H1 (cell line): Measurements from ENCODE around the gene ANXA2. TPM values are rescaled to one million over a fixed set of nuclear protein-coding genes. Genes with fewer than 3 reads are reported as not detected.
A peak's percentile ranks its signal among the peaks of the same experiment; 100 is the strongest.

Experiments
- CTCF ChIA-PET: fragments of 300-600 bp; sonication (Branson Sonifier 250); formaldehyde crosslinking; loops from one replicate; lab custom pipeline; 2021; ENCODE audit not compliant: partially characterized antibody; lab: Charles Lee
- POLR2A ChIA-PET: fragments of 300-600 bp; sonication (Branson Sonifier 250); formaldehyde crosslinking; loops from one replicate; lab custom pipeline; 2021; ENCODE audit warnings: inconsistent platforms; ENCODE audit not compliant: partially characterized antibody; lab: Charles Lee
- DNase-seq, 2 experiments: peaks; one replicate each; pipeline versions ENCODE4 v3.0.0 to v3.0.0-alpha.2; 2010 to 2022; ENCODE audit warnings: low spot score in 2 of 2, low read depth in 1 of 2, mixed read lengths in 1 of 2
- FAIRE-seq: peaks from 2 replicates; lab custom pipeline; 2011; peaks lifted over from hg19 to GRCh38; lab: Jason Lieb, UNC
- H2AFZ ChIP-seq: 2 replicates; pipeline ENCODE4 v1.8.1; 2012; ENCODE audit warnings: low read length, inconsistent platforms
- H2AK5ac ChIP-seq: 2 replicates; pipeline ENCODE4 v1.6.1; 2013; ENCODE audit warnings: low read depth, low read length
- H2BK120ac ChIP-seq: replicated peaks from 2 replicates; pipeline ENCODE3; 2013; ENCODE audit warnings: low read depth, low read length, inconsistent platforms
- H2BK12ac ChIP-seq: 2 replicates; pipeline ENCODE4 v1.6.1; 2013; ENCODE audit warnings: low read depth, low read length
- H2BK15ac ChIP-seq: 2 replicates; pipeline ENCODE4 v1.6.1; 2013; ENCODE audit warnings: low read length
- H2BK20ac ChIP-seq: 2 replicates; pipeline ENCODE4 v1.6.1; 2013; ENCODE audit warnings: low read length
- H2BK5ac ChIP-seq: 2 replicates; pipeline ENCODE4 v1.6.1; 2013; ENCODE audit warnings: low read depth, low read length
- H3K14ac ChIP-seq: 2 replicates; pipeline ENCODE4 v1.6.1; 2013; ENCODE audit warnings: inconsistent platforms; ENCODE audit not compliant: insufficient read length
- H3K18ac ChIP-seq: 2 replicates; pipeline ENCODE4 v1.6.1; 2013; ENCODE audit warnings: low read length; ENCODE audit errors: extremely low read depth
- H3K23ac ChIP-seq: 2 replicates; pipeline ENCODE4 v1.6.1; 2013; ENCODE audit warnings: inconsistent platforms; ENCODE audit not compliant: insufficient read length
- H3K23me2 ChIP-seq: 2 replicates; pipeline ENCODE4 v1.6.1; 2013; ENCODE audit warnings: low read depth, low read length
- H3K27ac ChIP-seq: 2 replicates; pipeline ENCODE4 v1.6.1; 2011; ENCODE audit warnings: low read depth, low read length, inconsistent platforms
- H3K27me3 ChIP-seq, 4 experiments: replicated peaks in 1 of 4; 1 replicate in 1 of 4; 2 replicates in 3 of 4; pipeline versions ENCODE4 v1.6.1 to v1.8.1; 2011 to 2013; ENCODE audit warnings: low read length in 3 of 4, mild to moderate bottlenecking in 3 of 4, inconsistent platforms in 2 of 4, mixed read lengths in 2 of 4, moderate library complexity in 1 of 4; ENCODE audit not compliant: control insufficient read depth in 3 of 4, insufficient read depth in 3 of 4; ENCODE audit errors: extremely low read depth in 1 of 4
- H3K36me3 ChIP-seq, 4 experiments: 2 replicates each; pipeline versions ENCODE4 v1.6.1 to v1.8.1; 2011 to 2013; ENCODE audit warnings: mild to moderate bottlenecking in 4 of 4, low read length in 3 of 4, moderate library complexity in 2 of 4, control low read depth in 1 of 4, inconsistent platforms in 1 of 4; ENCODE audit not compliant: insufficient read depth in 4 of 4, control insufficient read depth in 2 of 4
- H3K4ac ChIP-seq: replicated peaks from 2 replicates; pipeline ENCODE3; 2013; ENCODE audit warnings: low read length, low read depth, mixed read lengths, inconsistent platforms; ENCODE audit not compliant: insufficient read length
- H3K4me1 ChIP-seq, 4 experiments: replicated peaks in 1 of 4; 1 replicate in 1 of 4; 2 replicates in 3 of 4; pipeline versions ENCODE4 v1.6.1 to v1.8.1; 2011 to 2013; ENCODE audit warnings: low read length in 3 of 4, inconsistent platforms in 2 of 4, mixed read lengths in 1 of 4; ENCODE audit not compliant: insufficient read depth in 4 of 4, control insufficient read depth in 3 of 4
- H3K4me2 ChIP-seq, 2 experiments: 2 replicates each; pipeline versions ENCODE4 v1.6.1 to v1.8.1; 2011 to 2013; ENCODE audit warnings: low read depth in 2 of 2, low read length in 2 of 2, control low read depth in 1 of 2, inconsistent platforms in 1 of 2, mild to moderate bottlenecking in 1 of 2; ENCODE audit not compliant: insufficient read depth in 1 of 2
- H3K4me3 ChIP-seq, 4 experiments: fragments of 200-600, 300-600 bp in 1 of 4; sonication (generic), shearing (Covaris generic), sonication (Bioruptor Twin) in 1 of 4; 2 replicates each; pipeline versions ENCODE4 v1.5.1 to v1.8.1; 2011 to 2016; ENCODE audit warnings: low read length in 4 of 4, low read depth in 3 of 4, control low read depth in 2 of 4, inconsistent platforms in 2 of 4, mild to moderate bottlenecking in 2 of 4, mixed read lengths in 1 of 4, moderate library complexity in 1 of 4; ENCODE audit not compliant: insufficient read depth in 2 of 4; ENCODE audit errors: extremely low read depth in 1 of 4
- H3K56ac ChIP-seq: replicated peaks from 2 replicates; pipeline ENCODE3; 2013; ENCODE audit warnings: low read depth, mild to moderate bottlenecking, mixed read lengths, low read length, inconsistent platforms; ENCODE audit not compliant: insufficient read length
- H3K79me1 ChIP-seq: 2 replicates; pipeline ENCODE4 v1.6.1; 2013; ENCODE audit warnings: low read depth, low read length, control low read depth
- H3K79me2 ChIP-seq, 2 experiments: 2 replicates each; pipeline versions ENCODE4 v1.6.1 to v1.8.1; 2012 to 2013; ENCODE audit warnings: low read length in 2 of 2, mild to moderate bottlenecking in 2 of 2, inconsistent platforms in 1 of 2; ENCODE audit not compliant: insufficient read depth in 2 of 2, control insufficient read depth in 1 of 2
- H3K9ac ChIP-seq, 4 experiments: replicated peaks in 1 of 4; 1 replicate in 1 of 4; 2 replicates in 3 of 4; pipeline versions ENCODE4 v1.6.1 to v1.8.1; 2011 to 2013; ENCODE audit warnings: low read depth in 3 of 4, low read length in 3 of 4, control low read depth in 2 of 4, mild to moderate bottlenecking in 2 of 4, moderate library complexity in 2 of 4, inconsistent platforms in 1 of 4; ENCODE audit errors: extremely low read depth in 1 of 4
- H3K9me3 ChIP-seq, 2 experiments: 2 replicates each; pipeline versions ENCODE4 v1.6.1 to v1.8.1; 2012 to 2013; ENCODE audit warnings: mild to moderate bottlenecking in 2 of 2, moderate library complexity in 2 of 2, control low read depth in 1 of 2, inconsistent platforms in 1 of 2, low read depth in 1 of 2, low read length in 1 of 2, mixed read lengths in 1 of 2; ENCODE audit not compliant: insufficient read depth in 2 of 2
- H4K20me1 ChIP-seq, 2 experiments: replicated peaks in 1 of 2; 2 replicates each; pipeline versions ENCODE3 to v1.8.1; 2011 to 2013; ENCODE audit warnings: inconsistent platforms in 2 of 2, low read length in 2 of 2, mild to moderate bottlenecking in 1 of 2; ENCODE audit not compliant: insufficient read depth in 2 of 2, control insufficient read depth in 1 of 2
- H4K5ac ChIP-seq: 2 replicates; pipeline ENCODE4 v1.6.1; 2013; ENCODE audit warnings: low read length, low read depth, mixed read lengths, inconsistent platforms; ENCODE audit not compliant: insufficient read length
- H4K8ac ChIP-seq: 2 replicates; pipeline ENCODE4 v1.8.0; 2013; ENCODE audit warnings: mild to moderate bottlenecking, moderate library complexity, low read length, inconsistent platforms; ENCODE audit not compliant: insufficient read depth; ENCODE audit errors: extremely low read depth
- H4K91ac ChIP-seq: replicated peaks from 2 replicates; pipeline ENCODE3; 2013; ENCODE audit warnings: low read length, mixed read lengths, inconsistent platforms; ENCODE audit not compliant: insufficient read length
- BACH1 ChIP-seq: IDR thresholded peaks from 2 replicates; pipeline ENCODE4 v1.6.1; 2012; ENCODE audit warnings: low read length, improper control_type of control experiment
- CBX5 ChIP-seq: fragments of 300-800, 300-1000 bp; sonication (generic); IDR thresholded peaks from 2 replicates; pipeline ENCODE4 v1.7.1; 2016; ENCODE audit warnings: antibody characterized with exemption, low read length, low read depth
- CHD1 ChIP-seq: IDR thresholded peaks from 2 replicates; pipeline ENCODE4 v1.6.1; 2012; ENCODE audit warnings: low read depth, low read length, improper control_type of control experiment
- CREB1 ChIP-seq: IDR thresholded peaks from 2 replicates; pipeline ENCODE4 v1.6.1; 2012; ENCODE audit warnings: inconsistent platforms
- MAFK ChIP-seq: IDR thresholded peaks from 2 replicates; pipeline ENCODE4 v1.6.1; 2012; ENCODE audit warnings: low read depth, mild to moderate bottlenecking, improper control_type of control experiment, low read length
- NANOG ChIP-seq: IDR thresholded peaks from 2 replicates; pipeline ENCODE4 v1.6.1; 2011; ENCODE audit warnings: low read length, low read depth, mild to moderate bottlenecking, inconsistent platforms; ENCODE audit not compliant: insufficient read depth, poor library complexity, severe bottlenecking
- POLR2AphosphoS5 ChIP-seq: IDR thresholded peaks from 2 replicates; pipeline ENCODE4 v1.6.1; 2011; ENCODE audit warnings: low read depth, low read length
- RAD21 ChIP-seq, 2 experiments: IDR thresholded peaks in 1 of 2; conservative IDR thresholded peaks in 1 of 2; 2 replicates each; pipeline ENCODE4 v1.6.1; 2011; ENCODE audit warnings: low read depth in 2 of 2, low read length in 2 of 2, improper control_type of control experiment in 1 of 2, inconsistent platforms in 1 of 2, mild to moderate bottlenecking in 1 of 2, moderate library complexity in 1 of 2
- RXRA ChIP-seq: IDR thresholded peaks from 2 replicates; pipeline ENCODE4 v1.6.1; 2011; ENCODE audit warnings: low read depth, mild to moderate bottlenecking, low read length, moderate library complexity; ENCODE audit not compliant: insufficient read depth
- SAP30 ChIP-seq: fragments of 300-600 bp; sonication (generic); IDR thresholded peaks from 2 replicates; pipeline ENCODE4 v1.7.1; 2012; ENCODE audit warnings: low read length, moderate library complexity, mild to moderate bottlenecking, inconsistent platforms; ENCODE audit not compliant: insufficient read depth, insufficient replicate concordance
- TAF1 ChIP-seq: IDR thresholded peaks from 2 replicates; pipeline ENCODE4 v1.6.1; 2011; ENCODE audit warnings: mild to moderate bottlenecking, low read depth, low read length
- TEAD4 ChIP-seq: IDR thresholded peaks from 2 replicates; pipeline ENCODE4 v1.6.1; 2012; ENCODE audit warnings: low read depth, low read length, inconsistent platforms, mixed read lengths
- ZNF274 ChIP-seq: IDR thresholded peaks from 2 replicates; pipeline ENCODE4 v1.7.0; 2012; ENCODE audit warnings: low read length, borderline replicate concordance; ENCODE audit errors: extremely low read depth
- WGBS, 2 experiments: shearing (Covaris generic) in 1 of 2; methylation state at CpG; one replicate each; pipeline versions ENCODE4 v1.1.6 to v1.1.7; 2013 to 2015; ENCODE audit warnings: low lambda C conversion rate in 2 of 2, mixed read lengths in 2 of 2, inconsistent platforms in 1 of 2, low coverage in 1 of 2, missing lambda C conversion rate in 1 of 2; ENCODE audit not compliant: insufficient replicate concordance in 2 of 2, insufficient coverage in 1 of 2, insufficient read length in 1 of 2; ENCODE audit errors: extremely low coverage in 1 of 2, missing lambda C conversion rate in 1 of 2; 5-methylcytosine and 5-hydroxymethylcytosine counted together
- polyA plus RNA-seq, 7 experiments: library from polyadenylated mRNA; depleted of rRNA in 3 of 7; stranded (reverse) in 5 of 7; unstranded in 2 of 7; fragments of >200 nt in 5 of 7; fragments of 200-250 nt in 2 of 7; gene quantifications; 1 replicate in 5 of 7; 2 replicates in 1 of 7; 4 replicates in 1 of 7; pipeline versions ENCODE4 v1.2.1 to v1.2.3, GENCODE V29; 2011 to 2013; ENCODE audit warnings: missing spikeins in 2 of 7, mixed read lengths in 2 of 7
- total RNA-seq: library from RNA; stranded (reverse); fragmentation: NEBNext Ultra II Directional; extraction: Animal tissue kit (Norgen Biotek cat#: 25700); gene quantifications from 2 replicates; pipeline ENCODE4 v1.2.1, GENCODE V29; 2021

ANXA2 gene
- total and polyA plus RNA-seq, 2 of the 8 experiments (the other 6 are each of a cell fraction or from before 2014, with no cell fraction given), result 178 to 217 TPM

DNA sequence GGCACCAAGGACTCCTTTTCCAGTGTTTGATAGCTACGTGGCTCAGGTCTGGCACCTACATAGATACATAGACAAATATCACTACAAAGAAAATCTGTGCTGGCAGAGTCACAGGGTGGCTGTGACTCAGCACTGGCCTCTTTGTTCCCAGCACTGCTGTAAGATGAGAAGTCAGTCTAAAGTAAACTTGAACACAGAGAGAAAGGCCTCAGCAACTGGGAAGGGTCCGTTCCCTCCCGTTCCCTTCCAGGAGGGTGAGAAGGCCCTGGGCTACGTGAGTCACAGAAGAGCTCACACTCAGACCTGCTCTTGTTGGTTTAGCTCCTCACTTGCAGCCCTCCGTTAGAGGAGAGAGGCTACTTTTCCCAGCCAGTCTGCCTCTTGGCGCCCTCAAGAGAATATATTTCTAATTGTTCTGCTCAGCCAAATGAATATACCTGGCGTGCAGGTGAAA is 23.1 kb downstream of the ANXA2 start:
- Histone ChIP-seq H3K36me3 (peaks cover 0 to 10% (median 0%) of the 10 kb centered on the region in 4 experiments; a peak in 5 of 8 replicates), H4K8ac (no peak overlapping the region), H3K56ac (no peak overlapping the region), H4K20me1 (peaks cover 0 to 1% of the 10 kb centered on the region in 2 experiments), H3K79me1 (peaks cover 3% of the 10 kb centered on the region; the same call in 1 of the 2 replicates), H2BK15ac (no peak overlapping the region), H3K18ac (no peak overlapping the region), H3K14ac (no peak overlapping the region), H2BK12ac (peak overlapping the region; percentile 40; the same call in 1 of the 2 replicates), H3K27ac (no peak overlapping the region; the same call in 1 of the 2 replicates), H4K91ac (no peak overlapping the region), H2BK5ac (no peak overlapping the region), H3K4ac (no peak overlapping the region), H4K5ac (no peak overlapping the region), H3K4me1 (peaks cover 2 to 8% (median 5%) of the 10 kb centered on the region in 4 experiments; a peak in 6 of 7 replicates), H3K9ac (no peak overlapping the region; a peak in 2 of 7 replicates), H3K23ac (no peak overlapping the region), H3K79me2 (no peaks in the 10 kb centered on the region), H3K27me3 (no peaks in the 10 kb centered on the region), H3K4me2 (peak overlapping the region in 1 of 2 experiments; percentile 17; a peak in 2 of 4 replicates), H2BK120ac (no peak overlapping the region), H3K4me3 (no peak overlapping the region), H2AK5ac (no peak overlapping the region), H3K23me2 (no peaks in the 10 kb centered on the region), H2AFZ (no peak overlapping the region), H3K9me3 (no peaks in the 10 kb centered on the region), H2BK20ac (no peak overlapping the region)
- no peak for FAIRE-seq
- WGBS, 2 experiments, result 57% methylated on average over 7 of the region's 7 CpGs; no CpG with 5 or more reads in 1 of the 2 experiments
- POLR2A ChIA-PET, result interaction anchor here (0.8 to 2.0 kb wide), 9 partner anchors 11 to 105 kb away, joined by 3 to 6 read pairs (median 3); partner anchors contain the start of genes ANXA2 and ICE2
- CTCF ChIA-PET, result interaction anchor here (0.6 to 5.2 kb wide), 8 partner anchors 12 to 611 kb away, joined by 3 to 38 read pairs (median 4); no protein-coding TSS in a partner anchor
- no peak for DNase-seq
- TF ChIP-seq CREB1, result no peak
- TF ChIP-seq TEAD4, result no peak
- TF ChIP-seq RAD21 (IDR thresholded peaks at IDR 0.05 in 1 of 2, conservative IDR thresholded peaks at IDR 0.05 in 1 of 2; ENCODE audit: low read depth in 2 of 2, low read length in 2 of 2), result no peak; a peak in 1 of 4 replicates
- peak; percentile 41; the same call in 1 of the 2 replicates for TF ChIP-seq BACH1
- no peak for TF ChIP-seq ZNF274
- no peak for TF ChIP-seq CHD1
- no peak for TF ChIP-seq NANOG
- TF ChIP-seq TAF1, result 0 out of 2 replicates have a peak, but pooled peaks have one; percentile 23
- no peak for TF ChIP-seq CBX5
- no peak for TF ChIP-seq SAP30
- TF ChIP-seq MAFK, result peak; percentile 57; the same call in 1 of the 2 replicates
- no peak for TF ChIP-seq POLR2AphosphoS5
- no peak for TF ChIP-seq RXRA
